Measurements from ENCODE around the gene ATP10A.

- TF ChIP-seq CTCF (IDR thresholded peaks at IDR 0.05) (no peak), POLR2A (IDR thresholded peaks at IDR 0.05) (no peak)
Observed at GRCh38 chr15:25866251-25866650, 3.1 kb upstream of the ATP10A start.
